Fibroblast of villous mesenchyme (primary cell): ENCODE data around the gene GEMIN7. TPM values are rescaled to one million over a fixed set of nuclear protein-coding genes. Genes with fewer than 3 reads are reported as not detected.

Experiments
- DNase-seq: peaks from one replicate; pipeline ENCODE4 v3.0.0-alpha.2; 2010; ENCODE audit warnings: low read depth
- H3K4me3 ChIP-seq: 2 replicates; pipeline ENCODE4 v1.5.1; 2011; ENCODE audit warnings: low read depth, mild to moderate bottlenecking, low read length
- CTCF ChIP-seq: IDR thresholded peaks from 2 replicates; pipeline ENCODE4 v1.5.1; 2012; ENCODE audit warnings: low read depth, mild to moderate bottlenecking, low read length; ENCODE audit not compliant: insufficient read depth
- total RNA-seq: library from RNA; depleted of rRNA; stranded (reverse); fragments of >200 nt; gene quantifications from 2 replicates; pipeline ENCODE4 v1.2.3, GENCODE V29; 2012

Gene GEMIN7
- total RNA-seq, 1 donor, result 16.0 TPM

DNA sequence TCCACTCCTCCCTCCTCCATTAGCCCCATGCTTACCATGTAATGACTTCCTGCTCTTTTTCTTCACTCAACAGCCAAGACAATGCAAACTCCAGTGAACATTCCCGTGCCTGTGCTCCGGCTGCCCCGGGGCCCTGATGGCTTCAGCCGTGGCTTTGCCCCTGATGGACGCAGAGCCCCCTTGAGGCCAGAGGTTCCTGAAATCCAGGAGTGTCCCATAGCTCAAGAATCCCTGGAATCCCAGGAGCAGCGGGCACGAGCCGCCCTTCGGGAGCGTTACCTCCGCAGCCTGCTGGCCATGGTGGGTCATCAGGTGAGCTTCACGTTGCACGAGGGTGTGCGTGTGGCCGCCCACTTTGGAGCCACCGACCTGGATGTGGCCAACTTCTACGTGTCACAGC lies 11.0 kb downstream of the GEMIN7 start:
- DNase-seq, result no peak
- no peak overlapping the region for H3K4me3 ChIP-seq
- TF ChIP-seq CTCF, result no peak

GRCh38 chr19:45090606-45091005 lies 11.5 kb downstream of the GEMIN7 start:
- DNase-seq, result no peak
- TF ChIP-seq CTCF, result no peak
- H3K4me3 ChIP-seq, result peak overlapping the region; percentile 93

DNA sequence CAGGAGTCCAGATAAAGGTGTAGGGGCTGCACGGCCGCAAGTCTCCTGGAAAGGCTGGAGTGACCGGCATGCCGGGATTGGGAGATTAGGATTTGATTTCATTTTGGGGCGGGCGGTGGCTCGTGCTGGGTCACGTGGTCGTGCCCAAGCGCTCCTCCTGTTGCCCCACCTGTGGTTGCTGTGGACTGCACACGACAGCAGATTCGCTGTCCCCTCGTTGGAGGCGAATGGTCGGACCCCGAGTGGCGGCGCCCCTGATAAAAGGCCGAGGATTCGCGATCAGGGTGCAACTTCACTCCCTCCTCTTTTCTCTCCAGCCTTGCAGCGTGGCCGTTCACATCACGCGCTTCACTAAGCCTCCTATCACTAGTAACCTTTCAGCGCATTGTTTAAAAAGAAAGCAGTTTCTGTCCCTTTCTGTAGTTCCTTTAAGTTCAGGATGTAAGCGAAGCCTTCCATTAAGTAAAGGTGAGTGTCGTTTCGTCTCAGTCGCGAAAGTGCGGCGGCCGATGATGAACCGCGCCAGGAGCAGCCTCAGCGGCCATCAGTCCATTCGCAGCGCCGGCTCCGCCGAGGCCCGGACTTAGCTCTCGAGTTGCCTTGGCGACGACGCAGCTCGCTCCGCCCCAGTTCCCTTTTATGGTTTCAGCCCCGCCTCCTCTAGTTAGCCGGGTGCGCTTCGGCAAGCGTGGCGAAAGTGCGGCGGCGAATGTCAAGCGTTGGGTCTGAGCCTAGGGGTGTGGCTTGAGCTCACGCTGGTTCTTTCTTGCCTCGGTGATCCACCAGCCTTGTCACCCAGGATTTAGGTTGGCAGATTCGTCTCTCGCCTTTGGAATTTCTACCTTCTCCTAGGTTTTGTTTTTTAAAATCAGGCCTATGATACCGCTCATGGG lies 12.2 kb downstream of the GEMIN7 start:
- DNase-seq, result peak; percentile 99
- no peak for TF ChIP-seq CTCF
- peak overlapping the region; percentile 93 for H3K4me3 ChIP-seq

DNA sequence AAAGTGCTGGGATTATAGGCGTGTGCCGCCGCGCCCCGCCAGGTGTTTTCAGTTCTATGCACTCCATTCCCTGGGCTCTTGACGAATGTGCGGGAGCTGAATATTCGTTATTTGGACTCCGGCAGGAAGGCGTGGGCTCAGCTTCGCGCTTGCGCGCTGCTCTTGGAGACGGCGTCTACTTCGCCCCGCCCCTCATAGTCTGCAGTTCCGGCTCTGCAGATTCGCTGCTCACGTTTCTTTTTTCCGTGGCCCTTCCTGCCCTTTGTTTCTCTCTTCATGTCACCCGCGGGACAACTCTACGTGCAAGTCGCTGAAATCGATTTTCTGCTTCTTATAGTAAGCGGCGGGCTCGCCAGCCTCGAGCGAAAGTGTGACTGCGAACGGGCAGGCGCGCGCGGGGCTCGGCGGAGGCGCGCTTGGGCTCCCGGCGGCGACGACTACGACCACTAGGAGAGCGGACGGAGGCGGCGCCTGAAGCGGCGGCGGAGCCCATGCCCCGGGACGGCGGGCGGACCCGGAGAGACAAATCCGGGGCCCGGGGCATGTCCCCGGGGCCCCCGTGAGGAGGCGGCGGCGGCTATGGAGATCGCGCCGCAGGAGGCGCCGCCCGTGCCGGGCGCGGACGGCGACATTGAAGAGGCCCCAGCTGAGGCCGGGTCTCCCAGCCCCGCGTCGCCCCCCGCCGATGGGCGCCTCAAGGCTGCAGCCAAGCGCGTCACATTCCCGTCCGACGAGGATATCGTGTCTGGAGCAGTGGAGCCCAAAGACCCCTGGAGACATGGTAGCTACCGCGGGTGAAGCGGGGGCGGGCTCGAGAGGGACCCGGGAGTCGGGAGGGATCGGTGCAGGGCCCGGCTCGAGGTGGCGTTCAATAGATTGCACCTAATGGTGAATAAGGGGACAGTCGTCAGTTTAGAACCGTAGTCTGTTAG lies 14.0 kb downstream of the GEMIN7 start, which contains the start of gene PPP1R37:
PPP1R37 (plus strand) TSS at position 433 of the 932 bp plus-strand sequence; CDS start at position 580, 147 bp downstream.
- TF ChIP-seq CTCF, result peak; percentile 30
- DNase-seq, result peak; percentile 98

DNA sequence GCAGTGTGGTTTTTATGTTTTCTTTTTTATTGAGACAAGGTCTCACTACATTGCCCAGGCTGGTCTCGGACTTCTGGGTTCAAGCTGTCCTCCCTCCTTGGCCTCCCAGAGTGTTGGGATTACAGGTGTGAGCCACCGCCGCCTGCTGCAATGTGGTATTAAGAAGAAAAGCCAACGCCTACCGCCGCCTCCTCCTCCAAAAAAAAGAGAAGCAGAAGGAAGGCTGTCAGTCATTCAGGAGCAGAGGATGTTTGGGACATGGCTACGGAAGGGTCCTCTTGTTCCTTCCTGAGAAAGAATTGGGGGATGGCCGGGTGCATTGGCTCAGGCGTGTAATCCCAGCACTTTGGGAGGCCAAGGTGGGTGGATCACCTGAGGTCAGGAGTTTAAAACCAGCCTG lies 15.1 kb downstream of the GEMIN7 start:
- TF ChIP-seq CTCF, result no peak
- DNase-seq, result no peak
- peak overlapping the region; percentile 93 for H3K4me3 ChIP-seq

More for the DNA sequence above, 14.0 kb downstream of the GEMIN7 start, which contains the start of gene PPP1R37:
- peak within 1 kb of the TSS; percentile 93 for H3K4me3 ChIP-seq

DNA sequence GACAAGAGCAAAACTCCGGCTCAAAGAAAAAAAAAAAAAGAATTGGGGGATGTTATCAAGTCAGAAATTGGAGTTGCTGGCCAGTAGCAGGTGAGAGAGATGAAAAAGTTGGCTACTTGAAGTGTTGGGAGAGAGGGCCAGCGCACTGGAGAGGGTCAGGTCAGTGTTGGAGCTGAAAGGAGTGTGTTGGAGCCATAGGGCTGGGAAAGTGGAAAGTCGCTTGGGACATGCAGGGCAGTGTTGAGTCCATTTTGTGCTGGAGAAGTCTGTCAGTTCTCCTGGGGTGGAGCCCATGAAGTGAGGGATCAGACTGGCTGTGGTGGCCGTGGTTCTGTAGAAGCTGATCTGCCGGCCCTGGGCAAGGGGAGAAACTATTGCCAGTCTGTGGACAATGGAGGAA lies 15.6 kb downstream of the GEMIN7 start:
- H3K4me3 ChIP-seq, result no peak overlapping the region
- no peak for DNase-seq
- TF ChIP-seq CTCF, result no peak
